HG03457 (cell line): ENCODE measurements around the gene HVCN1.

Source experiments
- ATAC-seq: cut with Tn5 transposase; IDR thresholded peaks from one replicate; pipeline ENCODE4 v1.9.1; 2021; ENCODE audit warnings: moderate number of reproducible peaks; ENCODE audit not compliant: unreplicated experiment

Gene HVCN1

GRCh38 chr12:110699591-110700445 lies 10.9 kb upstream of the HVCN1 start:
- no peak for ATAC-seq

GRCh38 chr12:110698171-110698902 lies 9.4 kb upstream of the HVCN1 start:
- ATAC-seq, result no peak

- no peak for ATAC-seq
Measured at GRCh38 chr12:110697236-110697635, 8.3 kb upstream of the HVCN1 start.

- ATAC-seq, result no peak
Measured at GRCh38 chr12:110696283-110696682, 7.4 kb upstream of the HVCN1 start.

GRCh38 chr12:110694330-110694901 lies 5.5 kb upstream of the HVCN1 start:
- no peak for ATAC-seq

GRCh38 chr12:110693731-110694130 lies 4.8 kb upstream of the HVCN1 start:
- ATAC-seq, result no peak

GRCh38 chr12:110690127-110690430 lies 1.2 kb upstream of the HVCN1 start:
- ATAC-seq, result no peak

GRCh38 chr12:110689281-110690126 lies 589 bp upstream of the HVCN1 start:
- ATAC-seq, result peak; percentile 39

GRCh38 chr12:110687396-110688169 lies 1.3 kb downstream of the HVCN1 start:
- ATAC-seq, result no peak

- no peak for ATAC-seq
Measured at GRCh38 chr12:110686294-110686903, 2.5 kb downstream of the HVCN1 start.

GRCh38 chr12:110684312-110684836 lies 4.5 kb downstream of the HVCN1 start:
- ATAC-seq, result no peak

- no peak for ATAC-seq
Measured at GRCh38 chr12:110683888-110684287, 5.0 kb downstream of the HVCN1 start.

- ATAC-seq, result no peak
Measured at GRCh38 chr12:110680032-110680431, 8.9 kb downstream of the HVCN1 start.

- no peak for ATAC-seq
Measured at GRCh38 chr12:110679201-110679600, 9.7 kb downstream of the HVCN1 start.

GRCh38 chr12:110677982-110678381 lies 10.9 kb downstream of the HVCN1 start:
- no peak for ATAC-seq

- peak; percentile 63 for ATAC-seq
Measured at GRCh38 chr12:110677206-110677911, 11.6 kb downstream of the HVCN1 start.

- no peak for ATAC-seq
Measured at GRCh38 chr12:110676171-110676570, 12.7 kb downstream of the HVCN1 start.

- peak; percentile 31 for ATAC-seq
Measured at GRCh38 chr12:110670161-110670701, 18.7 kb downstream of the HVCN1 start.

GRCh38 chr12:110669193-110669502 lies 19.8 kb downstream of the HVCN1 start:
- no peak for ATAC-seq
